ENCODE data around the gene CHCHD3. TPM values are rescaled to one million over a fixed set of nuclear protein-coding genes. Genes with fewer than 3 reads are reported as not detected.

Gene CHCHD3
- total and polyA plus RNA-seq, 9 of the 15 experiments (the other 6 are each of a cell fraction or from before 2014, with no cell fraction given) = 66.2 to 279 (median 204) TPM

DNA sequence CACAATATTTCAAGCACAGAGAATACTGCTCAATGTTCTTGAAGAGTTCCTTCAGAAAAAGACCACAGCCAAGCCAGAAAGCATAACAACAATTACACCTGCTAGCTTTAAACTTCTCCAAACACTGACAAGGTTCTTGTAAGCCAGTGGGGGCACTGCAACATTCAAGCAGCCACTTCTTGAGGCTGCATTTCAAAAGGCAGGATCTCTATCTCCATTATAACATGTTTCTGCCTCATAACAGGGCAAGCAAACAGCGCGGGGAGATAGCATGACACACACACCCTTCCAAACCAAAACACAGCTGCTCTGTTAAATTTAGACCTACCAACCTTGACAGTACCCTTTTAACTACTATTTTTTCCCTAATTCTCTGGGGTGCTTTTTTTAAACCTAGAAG, 30.8 kb downstream of the CHCHD3 start (continued):
- TF ChIP-seq KLF1 (tag; IDR thresholded peaks at IDR 0.05) = no peak

GRCh38 chr7:133050200-133050995, 31.5 kb downstream of the CHCHD3 start:
- no peaks in the 10 kb centered on the region for H3K9me1 ChIP-seq (ENCODE audit: control insufficient read depth, insufficient read depth, low read length)
- in situ Hi-C loops (cut with MboI) (no loop called here), intact Hi-C loops (cut with micrococcal nuclease) (no loop called here)
- no peak overlapping the region for H3K27ac ChIP-seq (ENCODE audit: extremely low read depth, low read depth, low read length)
- H3K36me3 ChIP-seq (ENCODE audit: control insufficient read depth, insufficient read depth, low read length) = peaks cover 27% of the 10 kb centered on the region
- peaks cover 90% of the 10 kb centered on the region for H3K79me2 ChIP-seq (ENCODE audit: control insufficient read depth, insufficient read depth, low read length)
- peaks cover 0 to 16% of the 10 kb centered on the region in 2 experiments; a peak in 2 of 5 replicates for H3K4me1 ChIP-seq (replicated peaks in 1 of 2; ENCODE audit: control insufficient read depth in 2 of 2, insufficient read depth in 2 of 2, low read length in 2 of 2)
- ChIA-PET CTCF (ENCODE audit: low intra/inter-chr PET ratio) (no interaction called here), POLR2A (interaction anchor here (0.6 to 1.9 kb wide), 7 partner anchors 10 to 171 kb away, joined by 3 to 8 read pairs (median 3); no protein-coding TSS in a partner anchor)
- no peak overlapping the region for H3K4me3 ChIP-seq
- 73% methylated on average over 5 of the region's 5 CpGs for WGBS (ENCODE audit: insufficient coverage, low coverage, missing lambda C conversion rate)
- TF ChIP-seq EP300 (IDR thresholded peaks at IDR 0.05; ENCODE audit: low read length) (no peak), LCOR (CRISPR knock-in tag; IDR thresholded peaks at IDR 0.05) (no peak), PURB (CRISPR knock-in tag; IDR thresholded peaks at IDR 0.05; ENCODE audit: low read depth) (no peak), ZSCAN29 (IDR thresholded peaks at IDR 0.05) (no peak), JUND (IDR thresholded peaks at IDR 0.05; ENCODE audit: borderline replicate concordance, low read depth, low read length) (no peak), JUND (tag; IDR thresholded peaks at IDR 0.05; ENCODE audit: borderline replicate concordance, low read depth, low read length) (no peak), ZZZ3 (IDR thresholded peaks at IDR 0.05) (no peak), MTA3 (IDR thresholded peaks at IDR 0.05; ENCODE audit: borderline replicate concordance) (no peak), CHD2 (IDR thresholded peaks at IDR 0.05; ENCODE audit: low read depth, low read length) (no peak), ERF (CRISPR knock-in tag; IDR thresholded peaks at IDR 0.05) (no peak), ZNF511 (CRISPR knock-in tag; IDR thresholded peaks at IDR 0.05) (no peak), CC2D1A (IDR thresholded peaks at IDR 0.05) (no peak)
- TF ChIP-seq, protein P1, sequence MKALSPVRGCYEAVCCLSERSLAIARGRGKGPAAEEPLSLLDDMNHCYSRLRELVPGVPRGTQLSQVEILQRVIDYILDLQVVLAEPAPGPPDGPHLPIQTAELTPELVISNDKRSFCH (CRISPR knock-in tag; IDR thresholded peaks at IDR 0.05) = no peak
- TF ChIP-seq, protein P1 (tag; IDR thresholded peaks at IDR 0.05) = no peak
- TF ChIP-seq, protein P2, sequence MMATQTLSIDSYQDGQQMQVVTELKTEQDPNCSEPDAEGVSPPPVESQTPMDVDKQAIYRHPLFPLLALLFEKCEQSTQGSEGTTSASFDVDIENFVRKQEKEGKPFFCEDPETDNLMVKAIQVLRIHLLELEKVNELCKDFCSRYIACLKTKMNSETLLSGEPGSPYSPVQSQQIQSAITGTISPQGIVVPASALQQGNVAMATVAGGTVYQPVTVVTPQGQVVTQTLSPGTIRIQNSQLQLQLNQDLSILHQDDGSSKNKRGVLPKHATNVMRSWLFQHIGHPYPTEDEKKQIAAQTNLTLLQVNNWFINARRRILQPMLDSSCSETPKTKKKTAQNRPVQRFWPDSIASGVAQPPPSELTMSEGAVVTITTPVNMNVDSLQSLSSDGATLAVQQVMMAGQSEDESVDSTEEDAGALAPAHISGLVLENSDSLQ (IDR thresholded peaks at IDR 0.05) = no peak
- H3K9ac ChIP-seq (ENCODE audit: insufficient read depth in 1 of 2, low read depth in 2 of 2, low read length in 2 of 2) = no peak overlapping the region
- H3K9me3 ChIP-seq (replicated peaks; ENCODE audit: control insufficient read depth, insufficient read depth, low read depth, low read length) = no peaks in the 10 kb centered on the region
- BruUV-seq (replicated peaks) = no TSS peak
- H3K27me3 ChIP-seq (ENCODE audit: control insufficient read depth in 2 of 2, insufficient read depth in 2 of 2, low read length in 2 of 2) = no peaks in the 10 kb centered on the region
- DNase-seq (ENCODE audit: extremely low read depth in 1 of 4, low spot score in 3 of 4) (no peak), ATAC-seq (no peak), FAIRE-seq (no peak)
- H2AFZ ChIP-seq (ENCODE audit: low read depth, low read length) = no peak overlapping the region
- H4K20me1 ChIP-seq (replicated peaks; ENCODE audit: control insufficient read depth, insufficient read depth, low read length) = peaks cover 21% of the 10 kb centered on the region
- H3K4me2 ChIP-seq (ENCODE audit: insufficient read depth, low read length) = no peak overlapping the region

All from K562 (cell line).